GM21390 (cell line): ENCODE results near the gene MAPK12.
"Not testable (repeated sequence)": the region's sequence is repeated elsewhere in the genome, so short reads cannot be mapped to it uniquely, and the experiment has no call there.

Experiments used
- ATAC-seq: cut with Tn5 transposase; IDR thresholded peaks from one replicate; pipeline ENCODE4 v1.9.1; 2021; ENCODE audit not compliant: unreplicated experiment

The MAPK12 gene

GRCh38 chr22:50282361-50283155 is 21.1 kb upstream of the MAPK12 start:
- no peak for ATAC-seq

GRCh38 chr22:50281957-50282356 is 20.5 kb upstream of the MAPK12 start:
- no peak for ATAC-seq

GRCh38 chr22:50281384-50281760 is 19.9 kb upstream of the MAPK12 start:
- ATAC-seq: no peak

GRCh38 chr22:50280708-50281383 is 19.4 kb upstream of the MAPK12 start:
- ATAC-seq: no peak

GRCh38 chr22:50280022-50280707 is 18.7 kb upstream of the MAPK12 start:
- no peak for ATAC-seq

- ATAC-seq: no peak
These were observed 17.6 kb upstream of the MAPK12 start for GRCh38 chr22:50278956-50279619.

- no peak for ATAC-seq
These were observed 17.0 kb upstream of the MAPK12 start for GRCh38 chr22:50278461-50278860.

GRCh38 chr22:50277761-50278160 is 16.3 kb upstream of the MAPK12 start:
- ATAC-seq: no peak

GRCh38 chr22:50276143-50276542 is 14.7 kb upstream of the MAPK12 start:
- no peak for ATAC-seq

- ATAC-seq: no peak
These were observed 13.9 kb upstream of the MAPK12 start for GRCh38 chr22:50275181-50276055.

GRCh38 chr22:50274771-50275170 is 13.3 kb upstream of the MAPK12 start:
- ATAC-seq: no peak

- no peak for ATAC-seq
These were observed 12.8 kb upstream of the MAPK12 start for GRCh38 chr22:50274311-50274710.

- not testable (repeated sequence) for ATAC-seq
These were observed 12.3 kb upstream of the MAPK12 start for GRCh38 chr22:50273781-50274180.

- ATAC-seq: not testable (repeated sequence)
These were observed 11.9 kb upstream of the MAPK12 start for GRCh38 chr22:50273352-50273751.

GRCh38 chr22:50272044-50272802 is 10.7 kb upstream of the MAPK12 start:
- ATAC-seq: no peak

- ATAC-seq: no peak
These were observed 10.1 kb upstream of the MAPK12 start for GRCh38 chr22:50271519-50271970.

GRCh38 chr22:50270666-50271394 is 9.3 kb upstream of the MAPK12 start:
- ATAC-seq: no peak

GRCh38 chr22:50269970-50270665 is 8.6 kb upstream of the MAPK12 start, which contains the start of gene MAPK11:
Gene MAPK11, minus strand, starts transcription at chr22:50270380. Its CDS starts 88 bp downstream, at chr22:50270292.
- ATAC-seq: no peak
